HS-27A (cell line): Measurements from ENCODE around the gene ACTG2.

Experiments
- DNase-seq: peaks from one replicate; pipeline ENCODE4 v3.0.0-alpha.2; 2012; ENCODE audit warnings: low read depth, missing footprints

The ACTG2 gene

GRCh38 chr2:73969356-73969755 is 76.5 kb downstream of the ACTG2 start:
- DNase-seq, result no peak
